ENCODE data around the gene CDK19. TPM values are rescaled to one million over a fixed set of nuclear protein-coding genes. Genes with fewer than 3 reads are reported as not detected.

CDK19 gene
- total RNA-seq, 6 experiments from 2014 or later: 2.8 to 7.9 (median 5.5) TPM

- H3K4me1 ChIP-seq: peaks cover 0 to 20% (median 9%) of the 10 kb centered on the region in 4 donors
These were observed 109.7 kb downstream of the CDK19 start for GRCh38 chr6:110705543-110705942.

GRCh38 chr6:110703906-110704594, 111.2 kb downstream of the CDK19 start:
- no peak for TF ChIP-seq CTCF (IDR thresholded peaks at IDR 0.05)
- no peak for TF ChIP-seq POLR2A (IDR thresholded peaks at IDR 0.05)
- H3K4me1 ChIP-seq: peaks cover 0 to 20% (median 9%) of the 10 kb centered on the region in 4 donors
- H3K27ac ChIP-seq: peak overlapping the region in 2 of 3 donors; percentile 46 to 60
- H3K36me3 ChIP-seq: no peaks in the 10 kb centered on the region
- no peaks in the 10 kb centered on the region for H3K9me3 ChIP-seq
- H3K27me3 ChIP-seq: no peaks in the 10 kb centered on the region
- H3K4me3 ChIP-seq: peak overlapping the region in 1 of 3 donors; percentile 5
- ATAC-seq (peak; percentile 80 to 92 (median 88)), DNase-seq (no peak)
- intact Hi-C loops (cut with DNase I): no loop called here

More at GRCh38 chr6:110705543-110705942, 109.7 kb downstream of the CDK19 start:
- Histone ChIP-seq H3K36me3 (no peaks in the 10 kb centered on the region), H3K4me3 (no peak overlapping the region), H3K27ac (no peak overlapping the region), H3K27me3 (no peaks in the 10 kb centered on the region), H3K9me3 (no peaks in the 10 kb centered on the region)
- intact Hi-C loops (cut with DNase I): no loop called here
- 55% methylated on average over 5 of the region's 5 CpGs for WGBS (ENCODE audit: insufficient coverage, low coverage, low lambda C conversion rate, missing lambda C conversion rate)
- no peak for ATAC-seq
- DNase-seq: no peak
- no peak for TF ChIP-seq POLR2A (IDR thresholded peaks at IDR 0.05)
- no peak for TF ChIP-seq CTCF (IDR thresholded peaks at IDR 0.05)

GRCh38 chr6:110703010-110703905, 112.0 kb downstream of the CDK19 start:
- Histone ChIP-seq H3K4me1 (peaks cover 0 to 20% (median 9%) of the 10 kb centered on the region in 4 donors), H3K4me3 (no peak overlapping the region), H3K9me3 (no peaks in the 10 kb centered on the region), H3K27ac (peak overlapping the region in 1 of 3 donors; percentile 60), H3K36me3 (no peaks in the 10 kb centered on the region), H3K27me3 (no peaks in the 10 kb centered on the region)
- WGBS (ENCODE audit: insufficient coverage, low coverage, low lambda C conversion rate, missing lambda C conversion rate): 29% methylated on average over 2 of the region's 2 CpGs
- DNase-seq: no peak
- ATAC-seq: peak in 2 of 4 donors; percentile 9
- intact Hi-C loops (cut with DNase I): no loop called here
- TF ChIP-seq CTCF (IDR thresholded peaks at IDR 0.05) (no peak), POLR2A (IDR thresholded peaks at IDR 0.05) (no peak)

GRCh38 chr6:110699780-110700179, 115.5 kb downstream of the CDK19 start:
- intact Hi-C loops (cut with DNase I): no loop called here
- H3K9me3 ChIP-seq: no peaks in the 10 kb centered on the region
- DNase-seq (no peak), ATAC-seq (no peak)
- WGBS (ENCODE audit: insufficient coverage, low coverage, low lambda C conversion rate, missing lambda C conversion rate): 88% methylated on average over 3 of the region's 3 CpGs
- H3K4me3 ChIP-seq: no peak overlapping the region
- TF ChIP-seq CTCF (IDR thresholded peaks at IDR 0.05) (no peak), POLR2A (IDR thresholded peaks at IDR 0.05) (no peak)
- H3K36me3 ChIP-seq: no peaks in the 10 kb centered on the region
- H3K27ac ChIP-seq: no peak overlapping the region
- H3K4me1 ChIP-seq: peaks cover 0 to 14% (median 8%) of the 10 kb centered on the region in 4 donors
- no peaks in the 10 kb centered on the region for H3K27me3 ChIP-seq

Data from right lobe of liver (tissue), 6 donors.